ENCODE results near the gene PCNX1. TPM values are rescaled to one million over a fixed set of nuclear protein-coding genes. Genes with fewer than 3 reads are reported as not detected.
"Not testable (repeated sequence)": the region's sequence is repeated elsewhere in the genome, so short reads cannot be mapped to it uniquely, and the experiment has no call there.

PCNX1 gene
- total RNA-seq, 1 donor from 2014 or later, result 155 TPM

DNA sequence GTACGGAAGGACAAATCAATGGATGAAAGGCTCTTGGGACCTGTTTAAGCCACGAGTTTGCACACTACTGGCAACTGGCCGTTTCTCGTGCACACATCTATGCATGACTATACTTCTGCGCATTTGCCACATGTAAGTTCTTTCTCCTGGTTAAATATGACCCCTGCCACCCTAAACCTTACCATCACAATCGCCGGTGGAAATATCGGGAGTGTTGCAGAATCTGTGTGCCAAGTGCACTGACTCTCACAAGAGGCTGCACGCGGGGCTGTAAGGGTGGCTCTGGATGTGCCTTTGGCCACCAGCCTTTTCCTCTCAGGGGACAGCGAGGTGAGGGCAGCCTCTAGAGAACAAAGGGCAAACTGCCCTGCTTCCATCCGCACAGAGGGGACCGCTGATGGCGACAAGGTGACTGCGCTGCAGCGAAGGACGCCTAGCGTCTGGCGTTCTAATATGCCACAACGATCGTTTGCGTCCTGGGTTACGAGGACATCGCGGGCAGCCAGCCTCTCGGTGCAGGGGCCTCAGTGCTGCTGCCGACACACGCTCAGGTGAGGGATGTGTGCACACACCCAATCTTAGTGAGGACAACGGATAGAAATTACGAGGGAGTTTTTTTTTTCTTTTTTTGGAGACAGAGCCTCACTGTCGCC is 232.2 kb downstream of the PCNX1 start:
- no peak for FAIRE-seq

DNA sequence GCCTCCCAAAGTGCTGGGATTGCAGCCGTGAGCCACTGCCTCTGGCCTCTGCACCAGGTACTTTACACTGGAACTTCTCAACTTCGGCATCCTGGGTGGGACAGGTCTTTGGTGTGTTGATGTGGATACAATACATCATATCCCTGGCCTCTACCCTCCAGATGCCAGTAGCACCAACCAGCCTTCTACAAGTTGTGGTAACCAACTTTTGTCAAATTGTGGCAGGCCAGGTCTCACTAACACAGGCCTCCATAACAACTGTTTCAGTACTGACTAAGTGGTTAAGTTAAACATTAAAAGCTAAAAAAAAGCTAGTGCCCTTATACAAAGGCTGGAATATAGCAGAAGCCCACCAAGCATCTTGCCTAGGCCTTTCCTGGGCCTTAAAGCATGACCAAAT is 232.9 kb downstream of the PCNX1 start:
- no peak for DNase-seq (ENCODE audit: low spot score in 2 of 2)
- FAIRE-seq, result no peak

More for the DNA sequence above, 232.2 kb downstream of the PCNX1 start:
- DNase-seq (ENCODE audit: low spot score in 2 of 2), result no peak

DNA sequence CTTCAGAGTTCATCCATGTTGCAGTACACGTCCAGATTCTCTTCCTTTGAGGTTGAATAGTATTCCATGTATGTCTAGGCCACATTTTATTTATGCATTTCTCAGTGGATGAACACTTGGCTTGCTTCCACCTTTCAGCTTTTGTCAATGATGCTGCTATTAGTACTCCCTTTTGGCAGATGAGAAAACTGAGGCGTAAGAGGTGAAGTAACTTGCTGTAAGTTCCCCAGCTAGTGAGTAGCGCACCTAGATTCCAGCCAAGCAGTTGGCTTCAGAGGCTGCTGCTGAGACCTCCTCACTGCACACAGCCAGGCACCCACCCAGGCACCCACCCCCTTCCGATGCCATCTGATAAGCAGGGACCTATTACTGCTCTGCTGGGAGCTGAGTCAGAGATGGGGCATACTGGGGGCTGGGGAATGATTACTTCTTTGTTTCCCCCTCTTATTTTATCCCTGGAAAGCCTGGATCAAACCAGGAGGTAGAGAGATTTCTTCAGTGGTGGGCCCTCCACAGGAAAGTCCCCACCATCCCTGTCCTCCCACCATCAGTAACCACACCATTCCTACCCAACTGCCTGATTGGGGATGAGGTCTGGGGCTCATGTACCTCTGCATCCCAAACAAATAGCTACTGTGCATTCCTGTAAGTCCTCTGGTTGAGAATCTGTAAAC is 234.6 kb downstream of the PCNX1 start:
- FAIRE-seq (no peak), DNase-seq (ENCODE audit: low spot score in 2 of 2) (no peak)

DNA sequence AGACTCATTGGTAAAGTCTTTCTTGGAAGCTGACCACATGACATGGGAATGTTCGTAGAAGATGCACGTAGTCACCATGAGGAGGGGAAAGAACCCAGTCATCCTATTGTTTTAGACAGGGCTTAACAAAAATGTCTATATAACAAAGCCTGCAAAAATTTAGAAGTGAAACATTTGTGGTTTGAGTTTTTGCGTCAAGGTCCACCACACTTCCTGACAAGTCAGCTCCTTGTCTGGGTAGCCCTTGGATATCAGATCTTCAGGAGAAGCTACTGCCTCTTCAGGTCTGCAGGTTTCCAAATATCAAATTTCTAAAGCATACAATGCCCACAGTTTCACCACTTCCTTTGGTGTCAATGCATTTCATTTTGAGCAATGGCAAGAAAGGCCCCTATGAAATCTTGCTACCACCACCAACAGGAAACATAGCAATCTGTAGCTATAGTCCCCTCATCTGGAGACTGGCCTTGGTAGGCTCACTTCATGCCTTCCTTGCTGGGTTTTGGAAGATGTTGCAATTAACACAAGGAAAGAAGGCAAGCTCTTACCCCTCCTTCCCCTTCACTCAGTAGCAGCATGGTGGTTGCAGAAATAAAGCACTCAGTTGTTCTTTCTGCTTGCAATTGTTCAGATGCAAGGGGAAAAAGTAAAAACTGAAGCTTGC is 235.2 kb downstream of the PCNX1 start:
- FAIRE-seq, result no peak
- no peak for DNase-seq (ENCODE audit: low spot score in 2 of 2)

DNA sequence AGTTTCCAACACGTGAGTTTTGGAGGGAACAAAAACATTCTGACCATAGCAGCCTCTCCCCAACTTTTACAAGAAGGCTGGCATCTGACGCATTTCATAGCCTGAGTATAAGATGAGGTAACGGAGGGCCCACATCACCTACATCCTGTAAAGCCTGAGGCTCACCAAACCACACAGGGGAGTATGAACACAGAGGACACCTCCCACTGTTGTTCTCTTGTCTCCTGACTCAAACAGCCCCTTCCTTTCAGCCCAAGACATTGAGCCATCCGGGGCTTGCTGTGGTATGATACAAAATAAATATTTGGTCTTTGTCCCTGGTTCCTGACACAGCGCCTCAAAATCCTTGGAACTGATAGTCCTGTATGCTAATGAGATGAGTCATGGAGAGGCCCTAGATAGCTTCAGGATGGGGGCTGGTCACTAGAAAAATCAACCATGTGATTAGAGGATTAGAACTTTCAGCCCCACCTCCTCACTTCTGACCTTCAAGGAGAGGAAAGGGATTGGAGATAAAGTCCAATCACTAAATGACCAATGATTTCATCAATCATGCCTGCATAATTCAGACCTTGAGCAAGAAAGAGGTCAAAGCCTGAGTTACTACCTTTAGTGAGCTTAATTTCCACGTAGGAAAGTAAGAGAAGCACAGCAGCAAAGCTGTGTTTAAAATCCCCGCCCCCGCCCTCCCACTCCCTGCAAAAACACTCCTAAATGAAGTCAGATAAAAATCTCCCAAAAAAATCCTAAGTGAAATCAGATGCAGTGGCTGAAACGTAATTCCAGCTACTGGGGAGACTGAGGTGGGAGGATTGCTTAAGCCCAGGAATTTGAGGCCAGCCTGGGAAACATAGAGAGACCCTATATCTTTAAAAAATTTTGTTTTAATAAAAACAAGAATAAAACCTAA is 236.4 kb downstream of the PCNX1 start:
- DNase-seq (ENCODE audit: low spot score in 2 of 2) (no peak), FAIRE-seq (no peak)

DNA sequence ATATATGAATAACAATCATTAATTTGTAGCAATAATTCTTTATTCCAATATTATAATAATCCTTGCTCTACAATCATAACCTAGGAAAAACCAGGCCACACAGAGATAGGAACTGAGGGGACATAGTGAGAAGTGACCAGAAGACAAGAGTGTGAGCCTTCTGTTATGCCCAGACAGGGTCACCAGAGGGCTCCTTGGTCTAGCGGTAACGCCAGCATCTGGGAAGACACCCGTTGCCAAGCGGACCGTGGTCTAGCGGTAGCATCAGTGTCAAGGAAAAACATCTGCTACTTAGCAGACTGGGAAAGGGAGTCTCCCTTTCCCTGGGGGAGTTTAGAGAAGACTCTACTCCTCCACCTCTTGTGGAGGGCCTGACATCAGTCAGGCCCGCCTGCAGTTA is 240.1 kb downstream of the PCNX1 start:
- FAIRE-seq; DNase-seq (ENCODE audit: low spot score in 2 of 2): not testable (repeated sequence)

DNA sequence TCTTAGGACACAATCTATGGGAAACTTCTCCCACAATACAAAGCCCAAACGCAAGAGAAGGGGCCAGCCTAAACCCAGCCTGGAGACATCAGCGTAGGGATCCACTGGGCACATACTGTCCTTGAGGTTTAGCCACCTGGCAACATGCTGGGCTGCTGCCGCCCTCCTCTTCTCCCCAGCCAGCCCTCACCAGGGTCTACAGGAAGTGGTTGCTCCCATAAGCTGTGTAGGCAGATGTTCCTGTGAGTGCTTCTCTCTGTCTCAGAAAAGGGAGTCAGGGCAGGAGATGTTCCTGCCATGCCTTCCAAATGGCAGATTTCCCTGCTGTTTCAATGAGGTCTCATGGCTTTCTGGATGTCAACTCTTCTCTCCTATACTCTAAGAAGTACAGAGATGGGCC is 241.4 kb downstream of the PCNX1 start:
- DNase-seq (ENCODE audit: low spot score in 2 of 2) (no peak), FAIRE-seq (no peak)

DNA sequence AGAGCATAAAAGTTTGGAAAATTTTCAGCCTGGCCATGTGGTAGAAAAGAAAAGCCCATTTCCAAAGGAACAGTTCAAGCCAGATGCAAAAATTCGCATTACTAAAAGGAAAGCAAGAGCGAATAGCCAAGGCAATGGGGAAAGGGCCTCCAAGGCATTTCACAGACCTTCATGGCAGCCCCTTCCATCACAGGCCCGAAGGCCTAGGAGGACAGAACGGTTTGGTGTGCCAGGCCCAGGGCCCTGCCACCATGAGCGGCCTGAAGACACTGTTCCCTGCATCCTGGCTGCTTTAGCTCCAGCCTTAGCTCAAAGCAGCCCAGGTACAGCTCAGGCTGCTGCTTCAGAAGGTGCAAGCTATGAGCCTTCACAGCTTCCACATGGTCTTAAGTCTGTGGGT is 243.5 kb downstream of the PCNX1 start:
- no peak for DNase-seq (ENCODE audit: low spot score in 2 of 2)
- FAIRE-seq, result no peak

DNA sequence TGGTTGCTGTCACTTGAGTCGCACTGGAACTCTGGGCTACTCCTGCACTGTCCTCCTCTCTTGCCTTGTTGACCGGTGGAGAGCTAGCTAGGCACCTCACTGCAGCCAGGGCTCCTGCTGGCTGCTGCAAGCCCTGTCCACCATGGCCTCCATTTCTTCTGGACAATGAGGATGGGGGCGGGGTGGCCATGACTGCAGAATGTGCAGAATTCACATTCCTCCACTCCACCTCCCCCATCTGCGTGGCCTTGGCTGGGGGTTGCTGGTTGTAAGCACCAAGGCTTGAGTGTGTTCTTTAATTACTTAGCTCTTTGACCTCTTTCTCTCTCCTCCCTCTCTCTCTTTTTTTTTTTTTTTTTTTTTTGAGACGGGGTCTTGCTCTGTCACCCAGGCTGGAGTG is 248.5 kb downstream of the PCNX1 start:
- FAIRE-seq, result no peak

DNA sequence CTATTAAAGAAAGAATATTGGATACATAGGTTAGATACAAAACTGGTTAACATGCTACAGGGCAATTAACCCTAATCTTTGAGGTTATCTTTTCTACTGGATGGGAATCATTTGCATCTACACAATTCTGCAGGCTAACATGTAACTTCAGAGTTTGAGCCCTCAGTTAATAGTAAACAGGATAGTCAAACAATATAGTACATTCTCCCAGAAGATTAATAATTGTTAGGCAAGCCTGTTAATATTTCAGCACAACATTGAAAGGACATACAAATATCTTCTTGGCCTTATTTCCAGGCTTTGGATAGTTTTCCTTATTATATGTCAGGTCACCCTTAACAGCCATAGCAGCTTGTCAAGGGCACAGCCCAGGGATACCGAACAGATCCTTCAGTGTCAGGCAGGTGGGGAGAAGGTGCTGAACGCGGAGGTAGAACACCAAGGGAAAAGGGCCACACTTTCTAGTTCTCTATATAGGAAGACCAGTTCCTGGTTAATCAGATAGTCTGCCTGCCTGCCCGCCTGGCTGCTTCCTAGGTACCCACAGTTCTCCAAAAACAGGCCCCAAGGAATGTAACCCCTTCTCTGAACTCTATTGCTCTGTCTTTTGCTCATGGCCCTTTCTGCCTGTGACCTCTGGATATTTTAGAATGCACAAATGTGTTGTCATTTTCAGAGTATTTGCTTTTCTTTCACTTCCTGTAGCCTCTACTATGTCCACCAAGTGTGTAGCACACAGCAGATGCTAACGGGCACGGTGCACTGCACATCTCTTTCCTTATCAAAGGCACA is 256.0 kb downstream of the PCNX1 start:
- FAIRE-seq (no peak), DNase-seq (ENCODE audit: low spot score in 2 of 2) (no peak)

More for the DNA sequence above, 248.5 kb downstream of the PCNX1 start:
- no peak for DNase-seq (ENCODE audit: low spot score in 2 of 2)

DNA sequence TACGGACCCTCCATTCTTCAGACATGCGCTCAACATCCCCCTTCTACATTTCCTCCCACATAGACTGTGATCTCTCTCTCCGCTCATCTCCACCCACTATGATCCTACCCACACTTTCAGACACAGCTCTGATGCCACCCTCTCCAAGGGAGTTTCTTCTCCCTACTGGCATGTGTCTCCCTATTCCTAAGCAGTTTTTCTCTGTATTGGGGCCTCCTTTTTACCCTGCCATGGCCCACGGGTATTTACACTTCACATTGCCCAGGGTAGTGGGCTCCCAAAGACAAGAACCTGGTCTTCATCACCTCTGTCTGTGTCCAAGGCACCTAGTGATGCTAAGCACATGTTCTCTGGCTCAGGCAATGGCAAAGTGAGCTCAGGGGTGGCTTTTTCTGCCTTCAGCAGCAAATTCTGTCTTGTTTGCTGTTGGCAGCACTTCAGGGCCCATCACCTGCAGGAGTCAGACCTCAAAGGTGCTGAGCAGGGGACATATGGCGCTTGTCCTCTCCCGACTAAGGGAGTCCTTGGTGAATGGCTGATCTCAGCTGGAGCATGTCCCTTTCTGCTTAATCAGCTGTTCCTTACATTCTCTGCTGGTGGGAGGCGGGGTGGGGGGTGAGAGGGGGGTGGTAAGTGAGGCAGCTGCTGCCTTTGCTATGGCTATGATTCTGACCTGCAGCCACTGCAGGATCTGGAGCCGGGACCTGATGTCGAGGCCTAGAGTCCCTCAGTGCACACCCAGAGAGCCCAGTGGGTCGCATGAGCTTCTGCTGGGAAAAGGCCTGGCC is 256.8 kb downstream of the PCNX1 start:
- FAIRE-seq, result no peak
- DNase-seq (ENCODE audit: low spot score in 2 of 2), result no peak

Small RNA genes lying within 50 kb of the gene (small RNA-seq; reads per million reads assigned to genes)
- not detected for gene AC005230.1
- not detected for gene GTF3AP2

Other genes starting within 250 kb of the PCNX1 start
- 11.4 TPM for gene MAP3K9, start 97.9 kb upstream of the PCNX1 start, total RNA-seq